Peyer's patch (tissue), 4 donors: ENCODE results near the gene GPC3.

Experiments
- CTCF ChIP-seq, 6 experiments: fragments of 450-650 bp in 4 of 6; fragments of 200-600 bp in 2 of 6; sonication (generic) in 1 of 6; IDR thresholded peaks; one replicate each; pipeline ENCODE4 v1.5.1; 2017 to 2019; ENCODE audit warnings: antibody characterized with exemption in 6 of 6, mild to moderate bottlenecking in 3 of 6, moderate library complexity in 1 of 6
- POLR2A ChIP-seq, 2 donors: fragments of 450-650 bp; IDR thresholded peaks; one replicate each; pipeline ENCODE4 v1.5.1; 2017; ENCODE audit warnings: antibody characterized with exemption in 2 of 2, mild to moderate bottlenecking in 2 of 2, moderate library complexity in 2 of 2

DNA sequence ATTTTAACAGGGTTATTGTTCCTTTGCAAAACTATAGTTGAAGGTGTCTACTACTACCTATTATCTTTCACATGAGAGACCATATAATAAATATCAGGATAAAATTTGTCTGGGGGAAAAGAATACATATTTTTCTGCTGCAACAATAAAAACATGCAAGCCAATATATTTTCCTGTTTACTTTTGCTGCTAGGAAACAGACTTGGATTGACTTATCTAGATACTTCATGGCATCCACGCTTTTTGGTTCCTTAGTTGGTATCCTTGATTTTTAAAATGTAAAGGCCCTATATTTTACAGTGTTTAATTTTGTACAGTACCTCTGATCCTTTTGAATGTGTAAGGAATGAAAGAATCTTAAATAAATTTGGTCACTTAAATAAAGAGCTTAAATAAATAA, 150.6 kb downstream of the GPC3 start:
- no peak for TF ChIP-seq POLR2A (IDR thresholded peaks at IDR 0.05)
- no peak for TF ChIP-seq CTCF (IDR thresholded peaks at IDR 0.05)
